HEK293 (cell line): ENCODE data around the gene AGO3.

ENCODE experiments used
- CTCF ChIA-PET: fragments of 350-600 bp; formaldehyde crosslinking; extraction: SDS; loops from one replicate; lab custom pipeline; 2021; ENCODE audit warnings: antibody characterized with exemption; lab: Yijun Ruan, JAX
- POLR2A ChIA-PET: fragments of 300-600 bp; formaldehyde crosslinking; extraction: SDS; loops from one replicate; lab custom pipeline; 2020; ENCODE audit warnings: antibody characterized with exemption, inconsistent platforms; lab: Yijun Ruan, JAX
- H3K27ac ChIP-seq: fragments of 200-500 bp; sonication (Bioruptor generic); 2 replicates; pipeline ENCODE4 v1.5.1; 2014; ENCODE audit warnings: low read depth, low read length, control low read depth, inconsistent platforms; ENCODE audit errors: extremely low read depth
- H3K36me3 ChIP-seq, 2 experiments: fragments of 200-500 bp in 1 of 2; sonication (Bioruptor generic) in 1 of 2; 1 replicate in 1 of 2; 2 replicates in 1 of 2; pipeline ENCODE4 v1.5.1; 2014 to 2017; ENCODE audit warnings: inconsistent platforms in 2 of 2, low read length in 2 of 2; ENCODE audit not compliant: control insufficient read depth in 2 of 2, insufficient read depth in 1 of 2
- H3K4me1 ChIP-seq: fragments of 200-500 bp; sonication (Bioruptor generic); 2 replicates; pipeline ENCODE4 v1.5.1; 2014; ENCODE audit warnings: mild to moderate bottlenecking, low read length, inconsistent platforms; ENCODE audit not compliant: control insufficient read depth, insufficient read depth
- H3K4me3 ChIP-seq: 2 replicates; pipeline ENCODE4 v1.5.1; 2011; ENCODE audit warnings: low read depth, mild to moderate bottlenecking, control low read depth, low read length, moderate library complexity
- H3K9me3 ChIP-seq: fragments of 200-500 bp; sonication (Bioruptor generic); 2 replicates; pipeline ENCODE4 v1.5.1; 2014; ENCODE audit warnings: low read depth, low read length, inconsistent platforms; ENCODE audit not compliant: control insufficient read depth, insufficient read depth
- GFI1B ChIP-seq: fragments of 450-650 bp; formaldehyde crosslinking; IDR thresholded peaks from 2 replicates; pipeline ENCODE4 v1.5.1; 2016; ENCODE audit warnings: missing biosample characterization, missing genetic modification characterization
- GLI2 ChIP-seq: fragments of 450-650 bp; formaldehyde crosslinking; IDR thresholded peaks from 2 replicates; pipeline ENCODE4; 2017; ENCODE audit warnings: missing biosample characterization, missing genetic modification characterization, low read depth, borderline replicate concordance
- HOXA7 ChIP-seq: sonication (generic); formaldehyde crosslinking; IDR thresholded peaks from 2 replicates; pipeline ENCODE4 v1.8.1; 2022; ENCODE audit warnings: missing genetic modification reagents, borderline replicate concordance
- HOXD13 ChIP-seq: sonication (generic); formaldehyde crosslinking; IDR thresholded peaks from 2 replicates; pipeline ENCODE4 v1.8.0; 2022; ENCODE audit warnings: missing genetic modification reagents, borderline replicate concordance
- IKZF3 ChIP-seq: fragments of 450-650 bp; IDR thresholded peaks from 2 replicates; pipeline ENCODE4 v1.5.0; 2018; ENCODE audit warnings: missing biosample characterization, mild to moderate bottlenecking, missing genetic modification characterization, moderate library complexity
- KLF7 ChIP-seq: fragments of 450-650 bp; formaldehyde crosslinking; IDR thresholded peaks from 2 replicates; pipeline ENCODE4 v1.5.1; 2016; ENCODE audit warnings: missing biosample characterization, missing genetic modification characterization, borderline replicate concordance
- REPIN1 ChIP-seq: fragments of 450-650 bp; formaldehyde crosslinking; IDR thresholded peaks from 2 replicates; pipeline ENCODE4 v1.5.1; 2017; ENCODE audit warnings: missing biosample characterization, missing genetic modification characterization, low read depth
- SCRT2 ChIP-seq: fragments of 450-650 bp; formaldehyde crosslinking; IDR thresholded peaks from 2 replicates; pipeline ENCODE4 v1.5.1; 2016; ENCODE audit warnings: missing biosample characterization, missing genetic modification characterization
- TSHZ1 ChIP-seq: fragments of 450-650 bp; formaldehyde crosslinking; IDR thresholded peaks from 2 replicates; pipeline ENCODE4 v1.5.1; 2016; ENCODE audit warnings: missing biosample characterization, missing genetic modification characterization, borderline replicate concordance
- ZBTB6 ChIP-seq: fragments of 450-650 bp; formaldehyde crosslinking; IDR thresholded peaks from 2 replicates; pipeline ENCODE4 v1.5.1; 2017; ENCODE audit warnings: missing biosample characterization, missing genetic modification characterization
- ZBTB8A ChIP-seq: fragments of 450-650 bp; formaldehyde crosslinking; IDR thresholded peaks from 2 replicates; pipeline ENCODE4 v1.5.1; 2016; ENCODE audit warnings: missing biosample characterization, missing genetic modification characterization
- ZEB2 ChIP-seq: fragments of 450-650 bp; formaldehyde crosslinking; IDR thresholded peaks from 2 replicates; pipeline ENCODE4 v1.5.1; 2016; ENCODE audit warnings: missing biosample characterization, missing genetic modification characterization
- ZFP69B ChIP-seq: fragments of 450-650 bp; formaldehyde crosslinking; IDR thresholded peaks from 2 replicates; pipeline ENCODE4 v1.5.1; 2016; ENCODE audit warnings: missing biosample characterization, missing genetic modification characterization
- ZNF10 ChIP-seq: fragments of 450-650 bp; formaldehyde crosslinking; IDR thresholded peaks from 2 replicates; pipeline ENCODE4 v1.5.1; 2017; ENCODE audit warnings: missing biosample characterization, missing genetic modification characterization
- ZNF132 ChIP-seq: fragments of 450-650 bp; formaldehyde crosslinking; IDR thresholded peaks from 2 replicates; pipeline ENCODE4 v1.5.1; 2017; ENCODE audit warnings: missing biosample characterization, missing genetic modification characterization, borderline replicate concordance
- ZNF311 ChIP-seq: fragments of 450-650 bp; formaldehyde crosslinking; IDR thresholded peaks from 2 replicates; pipeline ENCODE4 v1.5.1; 2017; ENCODE audit warnings: missing biosample characterization, missing genetic modification characterization, borderline replicate concordance
- ZNF354C ChIP-seq: fragments of 450-650 bp; formaldehyde crosslinking; IDR thresholded peaks from 2 replicates; pipeline ENCODE4 v1.5.1; 2016; ENCODE audit warnings: missing biosample characterization, missing genetic modification characterization, low read depth, borderline replicate concordance
- ZNF404 ChIP-seq: fragments of 450-650 bp; formaldehyde crosslinking; IDR thresholded peaks from 2 replicates; pipeline ENCODE4 v1.5.1; 2017; ENCODE audit warnings: missing biosample characterization, missing genetic modification characterization
- ZNF426 ChIP-seq: fragments of 450-650 bp; formaldehyde crosslinking; IDR thresholded peaks from 2 replicates; pipeline ENCODE4 v1.5.1; 2017; ENCODE audit warnings: missing biosample characterization, missing genetic modification characterization, mild to moderate bottlenecking, inconsistent platforms, moderate library complexity
- ZNF529 ChIP-seq: fragments of 450-650 bp; formaldehyde crosslinking; IDR thresholded peaks from 2 replicates; pipeline ENCODE4 v1.5.1; 2017; ENCODE audit warnings: missing genetic modification characterization, missing biosample characterization; ENCODE audit not compliant: insufficient replicate concordance
- ZNF544 ChIP-seq: fragments of 450-650 bp; formaldehyde crosslinking; IDR thresholded peaks from 2 replicates; pipeline ENCODE4 v1.5.0; 2017; ENCODE audit warnings: missing biosample characterization, missing genetic modification characterization
- ZNF558 ChIP-seq: fragments of 450-650 bp; formaldehyde crosslinking; IDR thresholded peaks from 2 replicates; pipeline ENCODE4 v1.5.1; 2016; ENCODE audit warnings: missing biosample characterization, missing genetic modification characterization
- ZNF571 ChIP-seq: fragments of 450-650 bp; formaldehyde crosslinking; IDR thresholded peaks from 2 replicates; pipeline ENCODE4 v1.5.0; 2017; ENCODE audit warnings: missing biosample characterization, missing genetic modification characterization
- ZNF707 ChIP-seq: fragments of 450-650 bp; formaldehyde crosslinking; IDR thresholded peaks from 2 replicates; pipeline ENCODE4 v1.5.1; 2016; ENCODE audit warnings: missing biosample characterization, missing genetic modification characterization
- ZNF76 ChIP-seq: fragments of 450-650 bp; formaldehyde crosslinking; IDR thresholded peaks from 2 replicates; pipeline ENCODE4; 2016; ENCODE audit warnings: low read depth, missing biosample characterization, missing genetic modification characterization, borderline replicate concordance
- TF ChIP-seq, protein P1 (sequence below): fragments of 450-650 bp; formaldehyde crosslinking; IDR thresholded peaks from 2 replicates; pipeline ENCODE4; 2016; ENCODE audit warnings: missing biosample characterization, missing genetic modification characterization
- TF ChIP-seq, protein P2 (sequence below): fragments of 450-650 bp; formaldehyde crosslinking; IDR thresholded peaks from 2 replicates; pipeline ENCODE4 v1.5.1; 2017; ENCODE audit warnings: missing biosample characterization, missing genetic modification characterization
- TF ChIP-seq, protein P3 (sequence below): fragments of 450-650 bp; formaldehyde crosslinking; IDR thresholded peaks from 2 replicates; pipeline ENCODE4 v1.5.1; 2017; ENCODE audit warnings: missing biosample characterization, missing genetic modification characterization

Gene AGO3

GRCh38 chr1:35902671-35903070 is 28.2 kb upstream of the AGO3 start:
- Histone ChIP-seq H3K4me1 (no peaks in the 10 kb centered on the region), H3K4me3 (no peak overlapping the region), H3K9me3 (no peaks in the 10 kb centered on the region), H3K27ac (no peak overlapping the region), H3K36me3 (peaks cover 27 to 92% of the 10 kb centered on the region in 2 experiments; a peak in 2 of 3 replicates)
- no peak for TF ChIP-seq ZNF354C (tag by site-specific recombination)
- TF ChIP-seq ZNF10, result no peak
- TF ChIP-seq ZNF311 (tag by site-specific recombination), result no peak
- TF ChIP-seq, protein P1, sequence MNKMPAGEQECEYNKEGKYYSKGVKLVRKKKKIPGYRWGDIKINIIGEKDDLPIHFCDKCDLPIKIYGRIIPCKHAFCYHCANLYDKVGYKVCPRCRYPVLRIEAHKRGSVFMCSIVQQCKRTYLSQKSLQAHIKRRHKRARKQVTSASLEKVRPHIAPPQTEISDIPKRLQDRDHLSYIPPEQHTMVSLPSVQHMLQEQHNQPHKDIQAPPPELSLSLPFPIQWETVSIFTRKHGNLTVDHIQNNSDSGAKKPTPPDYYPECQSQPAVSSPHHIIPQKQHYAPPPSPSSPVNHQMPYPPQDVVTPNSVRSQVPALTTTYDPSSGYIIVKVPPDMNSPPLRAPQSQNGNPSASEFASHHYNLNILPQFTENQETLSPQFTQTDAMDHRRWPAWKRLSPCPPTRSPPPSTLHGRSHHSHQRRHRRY, result no peak
- TF ChIP-seq ZNF571 (tag by site-specific recombination), result no peak
- no peak for TF ChIP-seq ZNF426 (tag by site-specific recombination)
- TF ChIP-seq ZEB2 (tag by site-specific recombination), result no peak
- TF ChIP-seq ZFP69B (tag by site-specific recombination), result no peak
- TF ChIP-seq IKZF3 (tag by site-specific recombination), result no peak
- TF ChIP-seq ZNF544 (tag by site-specific recombination), result no peak
- TF ChIP-seq, protein P2, sequence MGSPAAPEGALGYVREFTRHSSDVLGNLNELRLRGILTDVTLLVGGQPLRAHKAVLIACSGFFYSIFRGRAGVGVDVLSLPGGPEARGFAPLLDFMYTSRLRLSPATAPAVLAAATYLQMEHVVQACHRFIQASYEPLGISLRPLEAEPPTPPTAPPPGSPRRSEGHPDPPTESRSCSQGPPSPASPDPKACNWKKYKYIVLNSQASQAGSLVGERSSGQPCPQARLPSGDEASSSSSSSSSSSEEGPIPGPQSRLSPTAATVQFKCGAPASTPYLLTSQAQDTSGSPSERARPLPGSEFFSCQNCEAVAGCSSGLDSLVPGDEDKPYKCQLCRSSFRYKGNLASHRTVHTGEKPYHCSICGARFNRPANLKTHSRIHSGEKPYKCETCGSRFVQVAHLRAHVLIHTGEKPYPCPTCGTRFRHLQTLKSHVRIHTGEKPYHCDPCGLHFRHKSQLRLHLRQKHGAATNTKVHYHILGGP (tag by site-specific recombination), result no peak
- TF ChIP-seq ZBTB8A (tag by site-specific recombination), result no peak
- no peak for TF ChIP-seq ZNF529 (tag by site-specific recombination)
- TF ChIP-seq ZNF707 (tag by site-specific recombination), result no peak
- TF ChIP-seq KLF7 (tag by site-specific recombination), result no peak
- TF ChIP-seq ZNF76 (tag by site-specific recombination), result no peak
- TF ChIP-seq SCRT2 (tag by site-specific recombination), result no peak
- no peak for TF ChIP-seq REPIN1 (tag by site-specific recombination)
- TF ChIP-seq TSHZ1 (tag by site-specific recombination), result no peak
- TF ChIP-seq GFI1B, result no peak
- POLR2A ChIA-PET, result interaction anchor here (0.6 kb wide), 1 partner anchor 627 kb away, joined by 3 read pairs; no protein-coding TSS in a partner anchor
- CTCF ChIA-PET, result no interaction called here

GRCh38 chr1:35914717-35915116 is 16.2 kb upstream of the AGO3 start:
- ChIA-PET POLR2A (no interaction called here), CTCF (interaction anchor here (0.6 kb wide), 1 partner anchor 40 kb away, joined by 3 read pairs; no protein-coding TSS in a partner anchor)
- H3K4me1 ChIP-seq, result peaks cover 5% of the 10 kb centered on the region; the same call in 1 of the 2 replicates
- TF ChIP-seq ZNF132 (no peak), HOXD13 (no peak), ZNF558 (tag by site-specific recombination) (no peak), GLI2 (no peak), ZNF404 (tag by site-specific recombination) (no peak), ZBTB6 (no peak), HOXA7 (CRISPR knock-in tag) (no peak)
- TF ChIP-seq, protein P3, sequence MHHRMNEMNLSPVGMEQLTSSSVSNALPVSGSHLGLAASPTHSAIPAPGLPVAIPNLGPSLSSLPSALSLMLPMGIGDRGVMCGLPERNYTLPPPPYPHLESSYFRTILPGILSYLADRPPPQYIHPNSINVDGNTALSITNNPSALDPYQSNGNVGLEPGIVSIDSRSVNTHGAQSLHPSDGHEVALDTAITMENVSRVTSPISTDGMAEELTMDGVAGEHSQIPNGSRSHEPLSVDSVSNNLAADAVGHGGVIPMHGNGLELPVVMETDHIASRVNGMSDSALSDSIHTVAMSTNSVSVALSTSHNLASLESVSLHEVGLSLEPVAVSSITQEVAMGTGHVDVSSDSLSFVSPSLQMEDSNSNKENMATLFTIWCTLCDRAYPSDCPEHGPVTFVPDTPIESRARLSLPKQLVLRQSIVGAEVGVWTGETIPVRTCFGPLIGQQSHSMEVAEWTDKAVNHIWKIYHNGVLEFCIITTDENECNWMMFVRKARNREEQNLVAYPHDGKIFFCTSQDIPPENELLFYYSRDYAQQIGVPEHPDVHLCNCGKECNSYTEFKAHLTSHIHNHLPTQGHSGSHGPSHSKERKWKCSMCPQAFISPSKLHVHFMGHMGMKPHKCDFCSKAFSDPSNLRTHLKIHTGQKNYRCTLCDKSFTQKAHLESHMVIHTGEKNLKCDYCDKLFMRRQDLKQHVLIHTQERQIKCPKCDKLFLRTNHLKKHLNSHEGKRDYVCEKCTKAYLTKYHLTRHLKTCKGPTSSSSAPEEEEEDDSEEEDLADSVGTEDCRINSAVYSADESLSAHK (tag by site-specific recombination), result no peak
- TF ChIP-seq, all 188 proteins: peak for 0
- peaks cover 45 to 98% of the 10 kb centered on the region in 2 experiments for H3K36me3 ChIP-seq
- H3K4me3 ChIP-seq, result no peak overlapping the region
- H3K27ac ChIP-seq, result no peak overlapping the region
- no peaks in the 10 kb centered on the region for H3K9me3 ChIP-seq
